A673 (cell line): ENCODE data around the gene MPC1L.

Experiments used
- CTCF ChIP-seq: fragments of 300-800, 200-600 bp; sonication (generic); conservative IDR thresholded peaks from 2 replicates; pipeline ENCODE4 v1.5.1; 2017; ENCODE audit warnings: low read depth, mild to moderate bottlenecking, antibody characterized with exemption, low read length, moderate library complexity, mixed read lengths
- EZH2 ChIP-seq: fragments of 200-600 bp; sonication (generic); IDR thresholded peaks from 2 replicates; pipeline ENCODE4 v1.6.1; 2017; ENCODE audit warnings: borderline replicate concordance, low read depth, mild to moderate bottlenecking, mixed read lengths, antibody characterized with exemption, low read length; ENCODE audit not compliant: poor library complexity, severe bottlenecking

DNA sequence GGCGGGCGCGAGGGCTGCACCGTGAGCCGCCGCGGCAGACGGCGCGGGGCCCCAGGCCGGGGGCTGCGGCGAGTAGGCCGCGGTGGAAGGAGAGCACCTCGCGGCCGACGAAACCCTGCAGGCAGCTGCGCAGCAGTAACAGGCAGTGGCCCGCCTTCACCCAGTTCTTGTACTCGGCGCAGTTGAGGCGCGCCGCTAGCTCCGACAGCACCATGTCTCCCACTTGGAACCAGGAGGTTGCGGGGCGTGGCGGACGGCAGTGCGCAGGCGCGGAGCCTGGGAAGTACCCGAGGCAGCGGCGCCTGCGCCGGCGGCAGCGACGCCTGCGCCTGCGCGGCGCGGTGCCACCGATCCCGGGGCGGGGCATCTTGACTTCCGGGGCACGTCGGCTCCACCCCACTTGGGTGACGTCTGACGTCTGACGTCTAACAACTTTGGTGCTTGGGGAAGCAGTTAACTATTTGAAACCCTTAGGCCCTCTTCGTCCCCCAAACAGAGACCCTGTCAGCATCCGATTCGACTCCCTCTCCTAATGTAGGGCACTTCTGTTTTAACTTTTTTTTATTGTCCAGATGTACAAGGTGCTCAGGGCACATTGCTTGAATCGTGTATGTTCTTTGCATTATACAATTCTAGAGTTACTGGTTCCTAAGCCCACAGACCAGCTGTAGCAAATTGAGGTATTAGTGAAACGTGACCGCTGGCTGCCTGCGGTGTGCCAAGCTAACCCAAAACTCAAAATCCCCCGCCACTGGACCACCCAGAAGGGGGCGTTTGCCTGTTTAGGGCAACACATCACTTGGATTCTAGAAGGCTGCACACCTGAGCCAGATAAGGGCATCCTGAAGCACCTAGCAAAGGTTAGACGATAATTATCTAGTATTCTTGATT is 24.3 kb downstream of the MPC1L start, which contains the start of gene CXorf38:
- TF ChIP-seq EZH2 (no peak), CTCF (peak; percentile 21; the same call in 1 of the 2 replicates)
